ENCODE data around the gene SHFL. TPM values are rescaled to one million over a fixed set of nuclear protein-coding genes. Genes with fewer than 3 reads are reported as not detected.

SHFL gene
- total RNA-seq, 1 experiment from 2014 or later = 16.9 TPM

DNA sequence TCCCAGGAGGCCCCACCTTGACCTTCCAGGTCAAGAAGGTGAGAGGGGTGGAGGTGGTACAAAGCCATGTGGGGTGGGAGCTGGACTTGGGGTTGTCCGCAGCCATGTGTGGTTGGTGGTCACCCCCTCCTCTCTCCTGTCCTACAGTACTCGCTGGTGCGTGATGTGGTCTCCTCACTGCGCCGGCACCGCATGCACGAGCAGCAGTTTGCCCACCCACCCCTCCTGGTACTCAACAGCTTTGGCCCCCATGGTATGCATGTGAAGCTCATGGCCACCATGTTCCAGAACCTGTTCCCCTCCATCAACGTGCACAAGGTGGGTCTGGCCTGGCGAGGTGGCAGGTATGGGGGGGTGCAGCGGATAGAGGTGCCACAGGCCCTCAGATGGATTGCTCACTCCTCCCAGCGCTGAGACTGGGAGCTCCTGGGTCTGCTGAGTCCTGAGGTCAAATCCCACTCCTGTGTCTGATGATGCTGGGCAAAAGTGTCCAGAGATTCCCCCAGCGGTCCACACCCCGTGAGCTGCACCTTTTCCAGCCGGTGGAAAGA, 21.8 kb downstream of the SHFL start:
- DNase-seq (ENCODE audit: low spot score) = no peak

- DNase-seq (ENCODE audit: low spot score) = no peak
These were observed 23.4 kb downstream of the SHFL start for GRCh38 chr19:10109528-10109927.

GRCh38 chr19:10110076-10110971, 24.2 kb downstream of the SHFL start:
- DNase-seq (ENCODE audit: low spot score) = no peak

DNA sequence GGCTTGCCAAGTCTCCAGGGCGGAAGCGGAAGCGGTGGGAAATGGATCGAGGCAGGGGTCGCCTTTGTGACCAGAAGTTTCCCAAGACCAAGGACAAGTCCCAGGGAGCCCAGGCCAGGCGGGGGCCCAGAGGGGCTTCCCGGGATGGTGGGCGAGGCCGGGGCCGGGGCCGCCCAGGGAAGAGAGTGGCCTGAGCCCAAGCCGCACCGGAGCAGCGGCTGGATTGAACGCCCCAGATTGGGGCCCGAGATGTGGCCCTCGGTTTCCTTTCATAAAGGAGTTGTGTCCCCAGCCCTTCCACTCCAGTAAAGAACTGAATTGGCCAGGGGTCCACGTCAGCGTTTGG, 24.8 kb downstream of the SHFL start:
- DNase-seq (ENCODE audit: low spot score) = no peak

DNA sequence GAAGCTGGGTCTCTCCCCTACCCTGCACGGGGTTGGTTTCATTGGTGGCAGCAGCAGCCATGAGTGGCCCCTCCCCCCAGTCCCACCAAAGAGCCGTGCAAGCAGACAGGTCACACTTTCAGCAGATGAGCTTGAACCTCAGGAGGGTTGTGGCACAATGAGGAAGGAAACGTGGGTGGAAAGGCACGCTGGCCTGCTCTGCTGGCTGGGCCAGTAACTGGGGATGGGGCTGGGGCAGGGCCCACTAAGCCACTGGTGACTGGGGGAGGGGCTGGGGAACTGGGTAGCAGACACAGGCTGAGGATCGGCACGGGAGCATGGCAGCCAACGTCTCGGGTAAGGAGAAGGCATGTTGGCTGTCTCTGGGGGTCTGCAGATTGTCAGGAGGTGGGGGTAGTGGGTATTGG, 25.3 kb downstream of the SHFL start, which contains the start of gene P2RY11:
TSS of gene P2RY11 (plus strand) at position 289 of the 407 bp plus-strand sequence. CDS start at position 318, 29 bp downstream.
- no peak for DNase-seq (ENCODE audit: low spot score)

GRCh38 chr19:10112037-10112761, 26.1 kb downstream of the SHFL start:
- no peak for DNase-seq (ENCODE audit: low spot score)

DNA sequence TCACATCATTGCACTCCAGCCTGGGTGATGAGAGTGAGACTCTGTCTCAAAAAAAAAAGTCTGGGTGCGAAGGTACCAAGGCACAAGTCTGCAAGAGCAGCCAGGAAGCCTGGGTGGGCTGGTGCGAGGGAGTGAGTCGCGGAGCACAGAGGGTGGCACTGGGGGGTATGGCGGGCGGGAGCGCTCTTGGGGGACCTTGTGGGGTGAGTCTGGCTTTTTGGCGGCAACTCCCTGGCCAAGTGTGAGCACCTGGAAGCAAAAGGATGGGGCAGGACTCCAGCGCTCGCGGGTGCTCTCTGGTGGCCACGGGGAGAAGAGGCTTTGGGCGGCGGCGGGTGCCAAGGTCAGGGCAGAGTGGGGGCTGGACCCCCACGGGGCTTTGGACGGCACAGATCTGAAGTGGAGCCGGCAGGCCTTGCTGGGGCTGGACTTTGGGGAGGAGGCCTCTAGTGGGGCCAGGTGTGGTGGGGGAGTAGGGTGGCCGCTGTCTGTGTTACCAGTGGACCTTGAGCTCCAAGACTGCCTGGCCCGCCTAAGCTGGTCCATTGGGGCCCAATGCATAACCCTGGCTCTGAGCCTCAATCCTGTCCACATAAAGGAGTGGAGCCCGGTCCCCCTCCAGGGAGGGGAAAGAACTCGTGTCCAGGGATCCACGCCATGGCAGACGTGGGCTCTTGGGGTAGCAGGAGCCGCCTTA, 26.9 kb downstream of the SHFL start:
- DNase-seq (ENCODE audit: low spot score) = peak; percentile 53

GRCh38 chr19:10113592-10113963, 27.5 kb downstream of the SHFL start:
- DNase-seq (ENCODE audit: low spot score) = no peak

- no peak for DNase-seq (ENCODE audit: low spot score)
These were observed 28.0 kb downstream of the SHFL start for GRCh38 chr19:10113964-10114650.

DNA sequence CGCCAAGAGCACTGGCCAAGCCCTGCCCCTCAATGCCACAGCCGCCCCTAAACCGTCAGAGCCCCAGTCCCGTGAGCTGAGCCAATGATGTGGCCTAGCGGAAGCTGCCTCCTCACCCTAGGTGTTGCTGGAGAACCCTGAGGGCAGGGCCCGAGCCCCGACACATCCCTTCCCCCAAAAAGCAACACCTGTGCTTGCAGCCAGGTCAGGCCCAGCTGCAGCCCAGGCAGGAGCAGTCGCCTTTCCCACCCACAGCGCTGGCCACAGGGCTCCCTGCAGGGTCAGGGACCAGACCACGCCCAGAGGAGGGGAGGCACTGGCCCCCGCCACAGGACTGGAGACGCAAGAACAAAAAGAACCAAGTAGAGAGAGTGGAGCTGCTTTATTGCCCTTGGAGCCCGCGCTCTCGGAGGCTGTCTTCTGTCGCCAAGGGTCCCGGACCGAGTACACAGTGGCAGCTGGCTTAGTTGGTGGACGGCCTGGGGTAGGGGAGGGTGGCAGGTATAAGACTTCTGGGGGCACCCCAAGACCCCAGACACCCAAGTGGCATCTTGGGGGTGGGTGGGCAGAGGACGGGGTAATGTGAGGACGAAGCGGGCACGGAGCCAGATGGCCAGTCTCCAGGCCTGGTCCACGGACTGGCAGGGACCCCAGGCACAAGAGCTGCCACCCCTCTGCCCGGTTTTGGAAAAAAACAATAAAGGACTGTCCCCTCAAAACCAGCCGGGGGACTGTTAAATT, 28.7 kb downstream of the SHFL start:
- no peak for DNase-seq (ENCODE audit: low spot score)

DNA sequence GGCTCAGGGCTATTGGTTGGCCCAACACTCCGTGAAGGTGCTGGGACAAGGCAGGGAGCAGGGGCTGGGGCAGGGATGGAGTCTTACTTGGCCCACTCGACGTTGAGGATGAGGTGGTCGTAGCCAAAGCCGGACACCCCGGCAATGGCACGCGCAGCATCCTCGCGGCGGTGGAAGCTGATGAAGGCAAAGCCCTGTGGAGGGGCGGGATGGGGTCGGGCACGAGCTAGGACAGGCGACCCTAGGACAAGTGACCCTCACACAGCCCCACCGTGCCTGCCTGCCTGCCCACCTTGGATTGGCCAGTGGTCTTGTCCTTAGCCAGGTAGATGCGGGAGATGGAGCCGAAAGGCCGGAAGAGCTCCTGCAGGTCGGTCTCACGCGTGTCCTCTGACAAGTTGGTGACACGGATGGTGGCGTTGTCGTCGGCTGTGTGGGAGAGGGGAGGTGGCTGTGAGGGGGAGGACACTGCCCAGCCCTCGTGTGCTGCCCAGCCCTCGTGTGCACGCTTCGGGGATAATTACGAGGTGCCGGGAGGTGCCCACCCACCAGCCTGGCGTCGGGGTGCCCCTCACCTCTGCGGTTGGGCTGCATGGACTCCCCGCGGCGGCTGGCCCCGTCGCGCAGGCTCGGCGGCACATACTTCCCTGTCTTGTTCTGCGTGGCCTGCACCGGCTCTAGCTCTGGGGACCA, 29.4 kb downstream of the SHFL start:
- DNase-seq (ENCODE audit: low spot score) = no peak

GRCh38 chr19:10116085-10116865, 30.2 kb downstream of the SHFL start:
- DNase-seq (ENCODE audit: low spot score) = no peak

DNA sequence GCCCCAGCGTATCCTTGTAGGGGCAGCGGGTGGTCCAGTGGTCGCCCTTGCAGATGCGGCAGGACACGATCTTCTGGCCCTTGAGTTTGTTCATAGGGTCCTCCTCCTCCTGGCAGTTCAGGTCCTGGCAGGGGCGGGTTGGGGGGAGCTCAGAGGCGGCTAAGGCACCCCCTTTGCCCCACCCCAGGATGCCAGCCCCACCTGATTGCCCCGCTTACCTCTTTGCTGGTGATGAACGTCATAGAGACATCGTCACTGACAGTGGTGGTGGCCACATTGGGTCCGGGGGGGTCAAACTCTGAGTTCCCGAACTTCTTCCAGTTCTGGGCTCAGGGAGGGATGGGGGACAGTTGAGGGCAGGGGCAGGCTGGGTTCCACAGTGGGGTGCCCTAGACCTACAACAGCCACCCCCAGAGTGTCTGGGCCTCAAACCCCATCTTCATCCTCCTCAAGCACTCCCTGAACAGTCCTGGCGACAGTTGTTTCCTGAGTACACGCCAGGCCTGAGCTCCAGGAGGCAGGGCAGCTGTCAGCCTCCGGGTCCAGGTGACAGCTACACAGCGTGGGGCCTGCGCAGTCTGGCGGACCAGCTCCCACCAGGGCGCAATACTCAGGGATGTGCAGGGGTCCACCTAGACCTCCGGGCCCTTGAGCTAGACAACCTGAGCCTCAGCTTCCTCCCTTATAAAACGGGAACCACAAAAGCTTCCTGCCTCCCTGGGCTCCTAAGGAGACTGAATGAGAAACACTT, 30.9 kb downstream of the SHFL start:
- DNase-seq (ENCODE audit: low spot score) = no peak

- no peak for DNase-seq (ENCODE audit: low spot score)
These were observed 32.8 kb downstream of the SHFL start for GRCh38 chr19:10118960-10119359.

- no peak for DNase-seq (ENCODE audit: low spot score)
These were observed 34.5 kb downstream of the SHFL start for GRCh38 chr19:10120538-10121189.

GRCh38 chr19:10122045-10122444, 35.9 kb downstream of the SHFL start:
- no peak for DNase-seq (ENCODE audit: low spot score)

DNA sequence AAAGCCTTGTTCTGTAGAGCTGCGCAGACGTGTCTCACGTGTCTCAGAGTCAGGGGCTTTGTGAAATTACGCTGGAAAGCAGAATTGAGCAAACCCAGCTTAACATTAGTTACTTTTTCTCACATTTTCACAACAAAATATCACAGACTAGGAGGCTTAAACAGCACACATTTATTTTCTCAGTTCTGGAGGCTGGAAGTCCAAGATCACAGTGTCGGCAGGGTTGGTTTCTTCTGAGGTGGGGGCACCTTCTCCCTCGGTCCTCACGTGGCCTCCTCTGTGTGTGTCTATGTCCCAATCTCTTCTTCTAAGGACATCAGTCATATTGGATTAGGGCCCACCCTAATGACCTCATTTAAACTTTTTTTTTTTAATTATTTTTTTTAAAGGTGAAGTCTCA, 38.3 kb downstream of the SHFL start:
- DNase-seq (ENCODE audit: low spot score) = no peak

DNA sequence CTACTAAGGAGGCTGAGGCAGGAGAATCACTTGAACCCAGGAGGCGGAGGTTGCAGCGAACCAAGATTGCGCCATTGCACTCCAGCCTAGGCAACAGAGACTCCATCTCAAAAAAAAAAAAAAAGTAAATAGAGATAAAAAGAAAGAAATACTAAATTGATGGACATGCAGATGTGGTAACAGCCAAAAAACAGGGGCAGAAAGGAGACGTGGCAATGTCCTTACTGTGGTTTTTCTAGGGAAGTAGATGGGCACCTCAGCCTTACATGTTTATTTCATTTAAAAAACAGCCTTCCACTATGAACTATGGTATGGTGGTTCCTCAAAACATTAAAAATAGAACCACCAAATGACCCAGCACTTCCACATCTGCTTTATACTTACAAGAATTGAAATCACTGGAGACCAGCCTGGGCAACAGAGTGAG, 40.1 kb downstream of the SHFL start:
- DNase-seq (ENCODE audit: low spot score) = no peak
